ENCODE measurements around the gene EXO1. TPM values are rescaled to one million over a fixed set of nuclear protein-coding genes. Genes with fewer than 3 reads are reported as not detected.
A peak's percentile ranks its signal among the peaks of the same experiment; 100 is the strongest.

Gene EXO1
- total and polyA plus RNA-seq, 9 of the 15 experiments (the other 6 are each of a cell fraction or from before 2014, with no cell fraction given): 36.0 to 125 (median 83.9) TPM

GRCh38 chr1:241847796-241848685, at the start of gene EXO1 (continued):
- TF ChIP-seq ELK3 (CRISPR knock-in tag; IDR thresholded peaks at IDR 0.05) (no peak), FOXK2 (conservative IDR thresholded peaks at IDR 0.05 in 1 of 2, IDR thresholded peaks at IDR 0.05 in 1 of 2; ENCODE audit: low read depth in 2 of 2) (peak; percentile 98 to 99), ZBTB49 (CRISPR knock-in tag; IDR thresholded peaks at IDR 0.05; ENCODE audit: borderline replicate concordance) (0 out of 2 replicates have a peak, but pooled peaks have one; percentile 89), THRAP3 (IDR thresholded peaks at IDR 0.05; ENCODE audit: borderline replicate concordance) (no peak), ZC3H4 (CRISPR knock-in tag; IDR thresholded peaks at IDR 0.05; ENCODE audit: borderline replicate concordance) (no peak), DPF2 (IDR thresholded peaks at IDR 0.05) (no peak; the same call in 1 of the 2 replicates), ARID3A (IDR thresholded peaks at IDR 0.05; ENCODE audit: borderline replicate concordance, low read depth, low read length) (no peak), SUPT5H (IDR thresholded peaks at IDR 0.05) (peak; percentile 96), ZBTB9 (CRISPR knock-in tag; IDR thresholded peaks at IDR 0.05) (peak; percentile 84; the same call in 1 of the 2 replicates), RAD21 (CRISPR knock-in tag; conservative IDR thresholded peaks at IDR 0.05 in 1 of 2, IDR thresholded peaks at IDR 0.05 in 1 of 2) (peak; percentile 37 to 47), ZBTB1 (CRISPR knock-in tag; IDR thresholded peaks at IDR 0.05; ENCODE audit: borderline replicate concordance, low read depth) (peak; percentile 79; the same call in 1 of the 2 replicates), FOXO4 (CRISPR knock-in tag; IDR thresholded peaks at IDR 0.05) (no peak), RFX5 (IDR thresholded peaks at IDR 0.05; ENCODE audit: low read depth, low read length) (no peak)
